Coronary artery (tissue), 2 donors: ENCODE measurements around the gene UNC5C.

Experiments used
- DNase-seq: peaks from one replicate; pipeline ENCODE4 v3.0.0-alpha.2; 2017; ENCODE audit warnings: low spot score
- H3K27ac ChIP-seq, 2 donors: fragments of 200-600 bp; sonication (generic); one replicate each; pipeline ENCODE4 v1.5.1; 2016 to 2019
- H3K4me3 ChIP-seq: fragments of 200-600 bp; sonication (generic); 2 replicates; pipeline ENCODE4 v1.5.1; 2016; ENCODE audit warnings: mild to moderate bottlenecking, moderate library complexity
- TF ChIP-seq, protein P1 (sequence below): fragments of 200-600 bp; sonication (generic); IDR thresholded peaks from one replicate; pipeline ENCODE4 v1.5.1; 2019; ENCODE audit warnings: antibody characterized with exemption

UNC5C gene

DNA sequence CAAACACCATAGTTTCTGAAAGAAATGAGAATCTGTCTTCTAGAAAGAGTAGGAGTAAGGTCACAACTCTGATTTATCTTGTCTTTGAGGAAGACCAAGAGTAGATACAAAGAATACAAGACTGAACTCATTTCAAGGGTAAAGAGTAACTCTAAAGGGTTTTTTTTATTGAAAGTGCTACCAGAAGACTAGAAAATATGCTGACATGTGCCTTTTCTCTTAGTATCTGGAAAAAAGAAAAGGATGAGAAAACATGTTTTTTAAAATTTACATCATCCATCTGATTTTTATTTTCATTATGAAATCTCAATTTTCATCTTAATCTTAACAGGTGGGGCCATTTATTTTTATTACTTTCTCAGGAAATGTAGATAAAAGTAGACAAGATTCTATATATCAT, 43.0 kb downstream of the UNC5C start:
- TF ChIP-seq, protein P1, sequence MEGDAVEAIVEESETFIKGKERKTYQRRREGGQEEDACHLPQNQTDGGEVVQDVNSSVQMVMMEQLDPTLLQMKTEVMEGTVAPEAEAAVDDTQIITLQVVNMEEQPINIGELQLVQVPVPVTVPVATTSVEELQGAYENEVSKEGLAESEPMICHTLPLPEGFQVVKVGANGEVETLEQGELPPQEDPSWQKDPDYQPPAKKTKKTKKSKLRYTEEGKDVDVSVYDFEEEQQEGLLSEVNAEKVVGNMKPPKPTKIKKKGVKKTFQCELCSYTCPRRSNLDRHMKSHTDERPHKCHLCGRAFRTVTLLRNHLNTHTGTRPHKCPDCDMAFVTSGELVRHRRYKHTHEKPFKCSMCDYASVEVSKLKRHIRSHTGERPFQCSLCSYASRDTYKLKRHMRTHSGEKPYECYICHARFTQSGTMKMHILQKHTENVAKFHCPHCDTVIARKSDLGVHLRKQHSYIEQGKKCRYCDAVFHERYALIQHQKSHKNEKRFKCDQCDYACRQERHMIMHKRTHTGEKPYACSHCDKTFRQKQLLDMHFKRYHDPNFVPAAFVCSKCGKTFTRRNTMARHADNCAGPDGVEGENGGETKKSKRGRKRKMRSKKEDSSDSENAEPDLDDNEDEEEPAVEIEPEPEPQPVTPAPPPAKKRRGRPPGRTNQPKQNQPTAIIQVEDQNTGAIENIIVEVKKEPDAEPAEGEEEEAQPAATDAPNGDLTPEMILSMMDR, result no peak
- H3K27ac ChIP-seq, result no peak overlapping the region
- DNase-seq, result no peak
- no peak overlapping the region for H3K4me3 ChIP-seq

DNA sequence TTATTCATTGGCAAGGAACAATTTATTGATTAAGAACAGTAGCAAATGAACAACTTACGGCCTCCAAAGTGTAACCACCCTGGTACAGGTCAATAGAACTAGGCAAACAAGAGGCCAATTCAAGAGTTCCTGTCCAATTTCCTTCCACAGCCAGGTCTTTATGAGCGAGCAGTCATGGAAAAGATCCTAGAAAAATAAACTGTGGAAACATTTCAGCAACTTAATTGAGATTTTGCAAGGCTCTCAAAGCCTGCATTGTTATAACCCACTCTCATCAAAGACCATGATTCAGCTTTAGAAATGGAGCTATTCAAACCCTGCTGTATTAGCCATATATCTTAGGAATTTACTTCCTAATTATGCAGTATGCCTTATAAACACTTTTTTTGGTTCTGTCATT, 43.6 kb downstream of the UNC5C start:
- Histone ChIP-seq H3K4me3 (no peak overlapping the region), H3K27ac (no peak overlapping the region)
- DNase-seq, result no peak
- TF ChIP-seq, protein P1, result no peak

DNA sequence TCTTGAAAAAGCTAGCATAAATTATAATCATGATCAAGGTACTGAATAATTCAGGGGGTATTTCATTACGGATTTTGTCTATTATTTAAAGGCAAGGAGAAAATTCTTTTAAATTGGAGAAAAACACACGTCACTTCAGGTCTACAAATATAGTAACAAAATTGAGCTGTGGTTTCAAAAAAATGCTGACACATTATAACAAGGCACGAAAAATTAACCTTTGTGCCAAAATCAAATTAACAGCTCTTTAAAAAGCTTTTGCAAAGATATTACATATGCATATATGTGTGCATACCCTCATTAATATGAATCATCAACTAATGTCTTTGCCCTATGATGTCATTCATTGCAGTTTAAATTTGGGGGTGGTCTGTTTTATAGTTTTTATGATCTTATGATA, 44.3 kb downstream of the UNC5C start:
- DNase-seq, result no peak
- TF ChIP-seq, protein P1, result no peak
- Histone ChIP-seq H3K4me3 (no peak overlapping the region), H3K27ac (no peak overlapping the region)

DNA sequence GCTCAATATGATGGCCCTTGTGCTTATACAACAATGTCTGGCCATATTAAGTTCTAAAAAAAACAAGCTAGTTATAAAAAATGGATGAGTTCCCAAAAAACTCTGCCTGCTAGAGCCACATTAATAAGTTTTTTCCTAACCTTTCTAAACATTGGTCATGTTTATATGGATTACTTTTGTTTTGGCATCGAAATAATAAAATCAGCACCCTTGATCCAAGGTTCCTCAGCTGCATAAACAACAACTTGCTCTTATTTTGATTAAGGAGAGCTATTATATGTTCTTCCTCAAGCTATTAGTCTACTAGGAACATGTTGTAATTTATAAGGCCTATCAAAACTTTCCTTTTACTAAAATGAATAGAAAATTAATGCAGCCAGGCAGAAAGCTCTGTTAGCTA, 48.4 kb downstream of the UNC5C start:
- TF ChIP-seq, protein P1, result no peak
- H3K27ac ChIP-seq, result no peak overlapping the region
- DNase-seq, result no peak
- no peak overlapping the region for H3K4me3 ChIP-seq

DNA sequence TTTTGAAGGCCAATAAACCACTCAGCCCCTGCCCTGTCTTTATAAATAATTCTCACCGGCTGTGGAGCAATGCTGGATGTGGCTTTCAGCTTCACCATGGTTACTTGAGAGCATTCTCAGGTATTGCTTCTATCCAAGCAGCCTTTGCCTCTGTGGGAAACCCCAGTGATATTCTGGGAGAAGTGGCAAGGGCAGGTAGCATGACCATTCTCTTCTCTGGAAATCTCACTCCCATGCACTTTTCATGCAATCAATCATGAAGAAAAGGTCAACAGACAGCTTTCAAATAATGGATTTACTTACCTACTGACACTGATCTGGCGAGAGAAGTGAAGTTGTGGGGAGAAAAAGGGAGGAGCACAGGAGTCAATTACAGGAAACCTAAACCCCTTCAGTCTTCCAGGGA, 49.5 kb downstream of the UNC5C start:
- Histone ChIP-seq H3K4me3 (no peak overlapping the region), H3K27ac (no peak overlapping the region)
- TF ChIP-seq, protein P1, result no peak
- DNase-seq, result no peak

DNA sequence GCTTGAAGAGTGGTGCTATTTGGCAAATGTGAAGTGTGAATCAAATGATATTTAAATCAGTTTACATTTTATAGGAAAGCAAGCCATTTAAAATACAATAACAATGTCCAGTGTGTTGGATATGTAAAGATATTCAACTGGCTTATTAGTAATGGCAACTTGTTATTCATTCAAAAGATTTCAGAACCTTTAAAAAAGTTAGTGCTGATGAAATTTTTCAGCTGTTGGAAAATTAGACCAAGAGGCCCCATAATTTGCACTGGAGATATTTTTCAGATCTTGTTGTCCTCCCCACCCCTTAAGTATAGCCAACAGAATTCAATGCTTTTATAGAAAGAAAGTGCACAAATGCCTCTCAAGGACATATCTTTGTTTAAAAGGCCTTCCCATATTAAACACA, 54.6 kb downstream of the UNC5C start:
- Histone ChIP-seq H3K27ac (no peak overlapping the region), H3K4me3 (no peak overlapping the region)
- no peak for DNase-seq
- TF ChIP-seq, protein P1, result no peak

DNA sequence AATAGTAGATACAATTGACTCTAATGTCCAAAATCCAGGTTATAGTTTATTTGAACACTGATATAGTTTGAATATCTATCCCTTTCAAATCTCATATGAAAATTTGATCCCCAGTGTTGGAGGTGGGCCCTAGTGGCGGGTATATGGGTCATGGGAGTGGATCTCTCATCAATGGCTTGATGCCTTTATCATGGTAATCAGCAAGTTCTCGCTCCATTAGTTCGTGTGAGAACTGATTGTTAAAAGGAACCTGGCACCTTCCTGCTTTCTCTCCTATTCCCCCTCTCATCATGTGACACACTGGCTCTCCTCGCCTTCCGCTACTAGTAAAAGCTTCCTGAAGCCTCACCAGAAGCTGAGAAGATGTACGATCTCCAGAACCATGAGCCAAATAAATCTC, 70.1 kb downstream of the UNC5C start:
- no peak for DNase-seq
- TF ChIP-seq, protein P1, result no peak
- Histone ChIP-seq H3K4me3 (no peak overlapping the region), H3K27ac (no peak overlapping the region)
